H1 (cell line): ENCODE results near the gene BCHE.

Source experiments
- CEBPB ChIP-seq: IDR thresholded peaks from 2 replicates; pipeline ENCODE4 v1.6.1; 2012; ENCODE audit warnings: low read depth, low read length
- NRF1 ChIP-seq: IDR thresholded peaks from 2 replicates; pipeline ENCODE4 v1.6.1; 2011; ENCODE audit warnings: mild to moderate bottlenecking, low read depth, low read length, improper control_type of control experiment
- SIX5 ChIP-seq: IDR thresholded peaks from 2 replicates; pipeline ENCODE4 v1.6.1; 2011; ENCODE audit warnings: mild to moderate bottlenecking, low read depth, low read length
- ZNF274 ChIP-seq: IDR thresholded peaks from 2 replicates; pipeline ENCODE4 v1.7.0; 2012; ENCODE audit warnings: low read length, borderline replicate concordance; ENCODE audit errors: extremely low read depth
- TF ChIP-seq, protein P1 (sequence below), 3 experiments: IDR thresholded peaks; 1 replicate in 2 of 3; 2 replicates in 1 of 3; pipeline versions ENCODE4 v1.5.1 to v1.6.1; 2011; ENCODE audit warnings: low read length in 3 of 3, mild to moderate bottlenecking in 3 of 3, inconsistent platforms in 2 of 3, low read depth in 1 of 3, moderate library complexity in 1 of 3; ENCODE audit not compliant: insufficient read depth in 1 of 3; ENCODE audit errors: control extremely low read depth in 1 of 3

DNA sequence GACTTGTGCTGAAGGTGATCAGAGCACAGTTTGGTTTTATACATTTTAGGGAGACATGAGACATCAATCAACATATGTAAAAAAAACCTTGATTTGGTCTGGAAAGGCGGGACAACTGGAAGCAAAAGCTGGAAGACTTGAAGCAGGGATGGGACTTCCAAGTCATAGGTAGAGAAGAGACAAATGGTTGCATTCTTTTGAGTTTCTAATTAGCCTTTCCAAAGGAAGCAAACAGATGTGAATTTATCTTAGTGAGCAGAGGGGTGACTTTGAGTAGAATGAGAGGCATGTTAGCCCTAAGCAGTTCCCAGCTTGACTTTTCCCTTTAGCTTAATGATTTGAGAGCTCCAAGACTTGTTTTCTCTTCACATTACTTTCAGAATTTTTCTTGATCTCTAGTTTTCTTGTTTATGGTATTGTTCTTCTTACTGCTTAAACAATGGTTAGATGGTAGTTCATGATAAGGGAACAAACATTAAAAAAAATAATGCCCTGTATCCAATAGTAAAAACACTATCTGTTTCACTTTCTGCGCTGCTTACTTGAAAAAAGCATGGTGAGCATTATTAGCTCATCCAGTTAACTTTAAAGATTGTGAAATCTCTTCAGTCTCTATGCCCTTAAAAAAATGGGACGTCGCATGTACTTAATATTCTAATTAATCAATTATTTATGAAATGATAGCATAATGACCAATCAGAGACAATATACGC, 48.5 kb upstream of the BCHE start:
- TF ChIP-seq ZNF274: no peak
- TF ChIP-seq, protein P1, sequence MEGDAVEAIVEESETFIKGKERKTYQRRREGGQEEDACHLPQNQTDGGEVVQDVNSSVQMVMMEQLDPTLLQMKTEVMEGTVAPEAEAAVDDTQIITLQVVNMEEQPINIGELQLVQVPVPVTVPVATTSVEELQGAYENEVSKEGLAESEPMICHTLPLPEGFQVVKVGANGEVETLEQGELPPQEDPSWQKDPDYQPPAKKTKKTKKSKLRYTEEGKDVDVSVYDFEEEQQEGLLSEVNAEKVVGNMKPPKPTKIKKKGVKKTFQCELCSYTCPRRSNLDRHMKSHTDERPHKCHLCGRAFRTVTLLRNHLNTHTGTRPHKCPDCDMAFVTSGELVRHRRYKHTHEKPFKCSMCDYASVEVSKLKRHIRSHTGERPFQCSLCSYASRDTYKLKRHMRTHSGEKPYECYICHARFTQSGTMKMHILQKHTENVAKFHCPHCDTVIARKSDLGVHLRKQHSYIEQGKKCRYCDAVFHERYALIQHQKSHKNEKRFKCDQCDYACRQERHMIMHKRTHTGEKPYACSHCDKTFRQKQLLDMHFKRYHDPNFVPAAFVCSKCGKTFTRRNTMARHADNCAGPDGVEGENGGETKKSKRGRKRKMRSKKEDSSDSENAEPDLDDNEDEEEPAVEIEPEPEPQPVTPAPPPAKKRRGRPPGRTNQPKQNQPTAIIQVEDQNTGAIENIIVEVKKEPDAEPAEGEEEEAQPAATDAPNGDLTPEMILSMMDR (IDR thresholded peaks at IDR 0.05; ENCODE audit: control extremely low read depth in 1 of 3, insufficient read depth in 1 of 3, low read depth in 1 of 3, low read length in 3 of 3): no peak
- TF ChIP-seq NRF1: no peak
- TF ChIP-seq CEBPB: no peak
- no peak for TF ChIP-seq SIX5
